Measurements from ENCODE around the gene MYOCOS. TPM values are rescaled to one million over a fixed set of nuclear protein-coding genes. Genes with fewer than 3 reads are reported as not detected.

The MYOCOS gene
- total RNA-seq, 1 experiment from 2014 or later = not detected

- Histone ChIP-seq H3K4me3 (ENCODE audit: low read depth in 2 of 2, low read length in 2 of 2) (no peak overlapping the region), H3K9me3 (ENCODE audit: control insufficient read depth, insufficient read depth, low read depth, low read length) (no peaks in the 10 kb centered on the region), H3K4me1 (ENCODE audit: control insufficient read depth, insufficient read depth, low read length) (no peaks in the 10 kb centered on the region), H3K27ac (ENCODE audit: low read length) (no peak overlapping the region), H3K36me3 (ENCODE audit: control insufficient read depth, insufficient read depth, low read length) (no peaks in the 10 kb centered on the region), H3K27me3 (ENCODE audit: control insufficient read depth, insufficient read depth, low read length) (no peaks in the 10 kb centered on the region)
- DNase-seq (ENCODE audit: low read depth, low spot score) (no peak), ATAC-seq (no peak)
- TF ChIP-seq POLR2AphosphoS5 (IDR thresholded peaks at IDR 0.05; ENCODE audit: low read depth, low read length) (no peak), TCF7L2 (IDR thresholded peaks at IDR 0.05; ENCODE audit: low read depth, low read length) (no peak), SIN3A (IDR thresholded peaks at IDR 0.05; ENCODE audit: borderline replicate concordance, insufficient read depth, low read depth, low read length) (no peak)
- TF ChIP-seq, protein P1, sequence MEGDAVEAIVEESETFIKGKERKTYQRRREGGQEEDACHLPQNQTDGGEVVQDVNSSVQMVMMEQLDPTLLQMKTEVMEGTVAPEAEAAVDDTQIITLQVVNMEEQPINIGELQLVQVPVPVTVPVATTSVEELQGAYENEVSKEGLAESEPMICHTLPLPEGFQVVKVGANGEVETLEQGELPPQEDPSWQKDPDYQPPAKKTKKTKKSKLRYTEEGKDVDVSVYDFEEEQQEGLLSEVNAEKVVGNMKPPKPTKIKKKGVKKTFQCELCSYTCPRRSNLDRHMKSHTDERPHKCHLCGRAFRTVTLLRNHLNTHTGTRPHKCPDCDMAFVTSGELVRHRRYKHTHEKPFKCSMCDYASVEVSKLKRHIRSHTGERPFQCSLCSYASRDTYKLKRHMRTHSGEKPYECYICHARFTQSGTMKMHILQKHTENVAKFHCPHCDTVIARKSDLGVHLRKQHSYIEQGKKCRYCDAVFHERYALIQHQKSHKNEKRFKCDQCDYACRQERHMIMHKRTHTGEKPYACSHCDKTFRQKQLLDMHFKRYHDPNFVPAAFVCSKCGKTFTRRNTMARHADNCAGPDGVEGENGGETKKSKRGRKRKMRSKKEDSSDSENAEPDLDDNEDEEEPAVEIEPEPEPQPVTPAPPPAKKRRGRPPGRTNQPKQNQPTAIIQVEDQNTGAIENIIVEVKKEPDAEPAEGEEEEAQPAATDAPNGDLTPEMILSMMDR (IDR thresholded peaks at IDR 0.05) = no peak
- TF ChIP-seq, protein P2, sequence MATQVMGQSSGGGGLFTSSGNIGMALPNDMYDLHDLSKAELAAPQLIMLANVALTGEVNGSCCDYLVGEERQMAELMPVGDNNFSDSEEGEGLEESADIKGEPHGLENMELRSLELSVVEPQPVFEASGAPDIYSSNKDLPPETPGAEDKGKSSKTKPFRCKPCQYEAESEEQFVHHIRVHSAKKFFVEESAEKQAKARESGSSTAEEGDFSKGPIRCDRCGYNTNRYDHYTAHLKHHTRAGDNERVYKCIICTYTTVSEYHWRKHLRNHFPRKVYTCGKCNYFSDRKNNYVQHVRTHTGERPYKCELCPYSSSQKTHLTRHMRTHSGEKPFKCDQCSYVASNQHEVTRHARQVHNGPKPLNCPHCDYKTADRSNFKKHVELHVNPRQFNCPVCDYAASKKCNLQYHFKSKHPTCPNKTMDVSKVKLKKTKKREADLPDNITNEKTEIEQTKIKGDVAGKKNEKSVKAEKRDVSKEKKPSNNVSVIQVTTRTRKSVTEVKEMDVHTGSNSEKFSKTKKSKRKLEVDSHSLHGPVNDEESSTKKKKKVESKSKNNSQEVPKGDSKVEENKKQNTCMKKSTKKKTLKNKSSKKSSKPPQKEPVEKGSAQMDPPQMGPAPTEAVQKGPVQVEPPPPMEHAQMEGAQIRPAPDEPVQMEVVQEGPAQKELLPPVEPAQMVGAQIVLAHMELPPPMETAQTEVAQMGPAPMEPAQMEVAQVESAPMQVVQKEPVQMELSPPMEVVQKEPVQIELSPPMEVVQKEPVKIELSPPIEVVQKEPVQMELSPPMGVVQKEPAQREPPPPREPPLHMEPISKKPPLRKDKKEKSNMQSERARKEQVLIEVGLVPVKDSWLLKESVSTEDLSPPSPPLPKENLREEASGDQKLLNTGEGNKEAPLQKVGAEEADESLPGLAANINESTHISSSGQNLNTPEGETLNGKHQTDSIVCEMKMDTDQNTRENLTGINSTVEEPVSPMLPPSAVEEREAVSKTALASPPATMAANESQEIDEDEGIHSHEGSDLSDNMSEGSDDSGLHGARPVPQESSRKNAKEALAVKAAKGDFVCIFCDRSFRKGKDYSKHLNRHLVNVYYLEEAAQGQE (IDR thresholded peaks at IDR 0.05; ENCODE audit: insufficient read depth in 1 of 2, low read depth in 2 of 2, low read length in 1 of 2) = no peak
- intact Hi-C loops (cut with micrococcal nuclease; ENCODE audit: unreplicated experiment) (no loop called here), in situ Hi-C loops (cut with HindIII; ENCODE audit: low pct_unique_long_range_greater_than_20kb, low sequenced_read_pairs) (no loop called here)
- CTCF ChIA-PET = no interaction called here
- POLR2A ChIA-PET = no interaction called here
- no TSS peak for BruUV-seq (replicated peaks)
Measured at GRCh38 chr1:171627020-171627419, 5.0 kb downstream of the MYOCOS start.

DNA sequence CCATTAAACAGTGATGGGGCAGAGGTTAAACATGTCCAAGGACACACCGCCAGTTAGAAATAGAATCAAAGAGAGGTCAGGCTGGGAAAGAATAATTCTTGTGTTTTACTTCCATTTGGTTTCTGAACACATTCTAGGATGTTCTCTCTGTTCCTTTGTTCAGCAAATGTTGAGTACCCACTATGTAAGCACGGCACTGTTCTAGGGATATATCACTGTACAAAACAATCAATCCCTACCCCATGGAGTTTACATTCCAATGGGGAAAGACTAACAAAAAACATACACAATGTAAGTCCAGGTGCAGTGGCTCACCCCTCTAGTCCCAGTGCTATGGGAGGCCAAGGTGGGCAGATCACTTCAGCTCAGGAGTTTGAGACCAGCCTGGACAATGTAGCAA is 6.2 kb downstream of the MYOCOS start:
- ChIA-PET POLR2A (no interaction called here), CTCF (no interaction called here)
- ATAC-seq = no peak
- in situ Hi-C loops (cut with HindIII; ENCODE audit: low pct_unique_long_range_greater_than_20kb, low sequenced_read_pairs) = no loop called here
- intact Hi-C loops (cut with micrococcal nuclease; ENCODE audit: unreplicated experiment) = no loop called here
- Histone ChIP-seq H3K27ac (ENCODE audit: low read length) (no peak overlapping the region), H3K4me3 (ENCODE audit: low read depth in 2 of 2, low read length in 2 of 2) (no peak overlapping the region), H3K27me3 (ENCODE audit: control insufficient read depth, insufficient read depth, low read length) (no peaks in the 10 kb centered on the region), H3K36me3 (ENCODE audit: control insufficient read depth, insufficient read depth, low read length) (no peaks in the 10 kb centered on the region), H3K4me1 (ENCODE audit: control insufficient read depth, insufficient read depth, low read length) (no peaks in the 10 kb centered on the region), H3K9me3 (ENCODE audit: control insufficient read depth, insufficient read depth, low read depth, low read length) (no peaks in the 10 kb centered on the region)
- TF ChIP-seq POLR2AphosphoS5 (IDR thresholded peaks at IDR 0.05; ENCODE audit: low read depth, low read length) (no peak), TCF7L2 (IDR thresholded peaks at IDR 0.05; ENCODE audit: low read depth, low read length) (no peak), SIN3A (IDR thresholded peaks at IDR 0.05; ENCODE audit: borderline replicate concordance, insufficient read depth, low read depth, low read length) (no peak)
- TF ChIP-seq, protein P1 (IDR thresholded peaks at IDR 0.05) = no peak
- TF ChIP-seq, protein P2 (IDR thresholded peaks at IDR 0.05; ENCODE audit: insufficient read depth in 1 of 2, low read depth in 2 of 2, low read length in 1 of 2) = no peak
- no TSS peak for BruUV-seq (replicated peaks)
- no peak for DNase-seq (ENCODE audit: low read depth, low spot score)

Measured in Panc1 (cell line).